H1 (cell line): Measurements from ENCODE around the gene CLEC19A. TPM values are rescaled to one million over a fixed set of nuclear protein-coding genes. Genes with fewer than 3 reads are reported as not detected.

Experiments used
- CTCF ChIA-PET: fragments of 300-600 bp; sonication (Branson Sonifier 250); formaldehyde crosslinking; loops from one replicate; lab custom pipeline; 2021; ENCODE audit not compliant: partially characterized antibody; lab: Charles Lee
- POLR2A ChIA-PET: fragments of 300-600 bp; sonication (Branson Sonifier 250); formaldehyde crosslinking; loops from one replicate; lab custom pipeline; 2021; ENCODE audit warnings: inconsistent platforms; ENCODE audit not compliant: partially characterized antibody; lab: Charles Lee
- DNase-seq, 2 experiments: peaks; one replicate each; pipeline versions ENCODE4 v3.0.0 to v3.0.0-alpha.2; 2010 to 2022; ENCODE audit warnings: low spot score in 2 of 2, low read depth in 1 of 2, mixed read lengths in 1 of 2
- FAIRE-seq: peaks from 2 replicates; lab custom pipeline; 2011; peaks lifted over from hg19 to GRCh38; lab: Jason Lieb, UNC
- H2AFZ ChIP-seq: 2 replicates; pipeline ENCODE4 v1.8.1; 2012; ENCODE audit warnings: low read length, inconsistent platforms
- H2AK5ac ChIP-seq: 2 replicates; pipeline ENCODE4 v1.6.1; 2013; ENCODE audit warnings: low read depth, low read length
- H2BK120ac ChIP-seq: replicated peaks from 2 replicates; pipeline ENCODE3; 2013; ENCODE audit warnings: low read depth, low read length, inconsistent platforms
- H2BK12ac ChIP-seq: 2 replicates; pipeline ENCODE4 v1.6.1; 2013; ENCODE audit warnings: low read depth, low read length
- H2BK15ac ChIP-seq: 2 replicates; pipeline ENCODE4 v1.6.1; 2013; ENCODE audit warnings: low read length
- H2BK20ac ChIP-seq: 2 replicates; pipeline ENCODE4 v1.6.1; 2013; ENCODE audit warnings: low read length
- H2BK5ac ChIP-seq: 2 replicates; pipeline ENCODE4 v1.6.1; 2013; ENCODE audit warnings: low read depth, low read length
- H3K14ac ChIP-seq: 2 replicates; pipeline ENCODE4 v1.6.1; 2013; ENCODE audit warnings: inconsistent platforms; ENCODE audit not compliant: insufficient read length
- H3K18ac ChIP-seq: 2 replicates; pipeline ENCODE4 v1.6.1; 2013; ENCODE audit warnings: low read length; ENCODE audit errors: extremely low read depth
- H3K23ac ChIP-seq: 2 replicates; pipeline ENCODE4 v1.6.1; 2013; ENCODE audit warnings: inconsistent platforms; ENCODE audit not compliant: insufficient read length
- H3K23me2 ChIP-seq: 2 replicates; pipeline ENCODE4 v1.6.1; 2013; ENCODE audit warnings: low read depth, low read length
- H3K27ac ChIP-seq: 2 replicates; pipeline ENCODE4 v1.6.1; 2011; ENCODE audit warnings: low read depth, low read length, inconsistent platforms
- H3K27me3 ChIP-seq, 4 experiments: replicated peaks in 1 of 4; 1 replicate in 1 of 4; 2 replicates in 3 of 4; pipeline versions ENCODE4 v1.6.1 to v1.8.1; 2011 to 2013; ENCODE audit warnings: low read length in 3 of 4, mild to moderate bottlenecking in 3 of 4, inconsistent platforms in 2 of 4, mixed read lengths in 2 of 4, moderate library complexity in 1 of 4; ENCODE audit not compliant: control insufficient read depth in 3 of 4, insufficient read depth in 3 of 4; ENCODE audit errors: extremely low read depth in 1 of 4
- H3K36me3 ChIP-seq, 4 experiments: 2 replicates each; pipeline versions ENCODE4 v1.6.1 to v1.8.1; 2011 to 2013; ENCODE audit warnings: mild to moderate bottlenecking in 4 of 4, low read length in 3 of 4, moderate library complexity in 2 of 4, control low read depth in 1 of 4, inconsistent platforms in 1 of 4; ENCODE audit not compliant: insufficient read depth in 4 of 4, control insufficient read depth in 2 of 4
- H3K4ac ChIP-seq: replicated peaks from 2 replicates; pipeline ENCODE3; 2013; ENCODE audit warnings: low read length, low read depth, mixed read lengths, inconsistent platforms; ENCODE audit not compliant: insufficient read length
- H3K4me1 ChIP-seq, 4 experiments: replicated peaks in 1 of 4; 1 replicate in 1 of 4; 2 replicates in 3 of 4; pipeline versions ENCODE4 v1.6.1 to v1.8.1; 2011 to 2013; ENCODE audit warnings: low read length in 3 of 4, inconsistent platforms in 2 of 4, mixed read lengths in 1 of 4; ENCODE audit not compliant: insufficient read depth in 4 of 4, control insufficient read depth in 3 of 4
- H3K4me2 ChIP-seq, 2 experiments: 2 replicates each; pipeline versions ENCODE4 v1.6.1 to v1.8.1; 2011 to 2013; ENCODE audit warnings: low read depth in 2 of 2, low read length in 2 of 2, control low read depth in 1 of 2, inconsistent platforms in 1 of 2, mild to moderate bottlenecking in 1 of 2; ENCODE audit not compliant: insufficient read depth in 1 of 2
- H3K4me3 ChIP-seq, 4 experiments: fragments of 200-600, 300-600 bp in 1 of 4; sonication (generic), shearing (Covaris generic), sonication (Bioruptor Twin) in 1 of 4; 2 replicates each; pipeline versions ENCODE4 v1.5.1 to v1.8.1; 2011 to 2016; ENCODE audit warnings: low read length in 4 of 4, low read depth in 3 of 4, control low read depth in 2 of 4, inconsistent platforms in 2 of 4, mild to moderate bottlenecking in 2 of 4, mixed read lengths in 1 of 4, moderate library complexity in 1 of 4; ENCODE audit not compliant: insufficient read depth in 2 of 4; ENCODE audit errors: extremely low read depth in 1 of 4
- H3K56ac ChIP-seq: replicated peaks from 2 replicates; pipeline ENCODE3; 2013; ENCODE audit warnings: low read depth, mild to moderate bottlenecking, mixed read lengths, low read length, inconsistent platforms; ENCODE audit not compliant: insufficient read length
- H3K79me1 ChIP-seq: 2 replicates; pipeline ENCODE4 v1.6.1; 2013; ENCODE audit warnings: low read depth, low read length, control low read depth
- H3K79me2 ChIP-seq, 2 experiments: 2 replicates each; pipeline versions ENCODE4 v1.6.1 to v1.8.1; 2012 to 2013; ENCODE audit warnings: low read length in 2 of 2, mild to moderate bottlenecking in 2 of 2, inconsistent platforms in 1 of 2; ENCODE audit not compliant: insufficient read depth in 2 of 2, control insufficient read depth in 1 of 2
- H3K9ac ChIP-seq, 4 experiments: replicated peaks in 1 of 4; 1 replicate in 1 of 4; 2 replicates in 3 of 4; pipeline versions ENCODE4 v1.6.1 to v1.8.1; 2011 to 2013; ENCODE audit warnings: low read depth in 3 of 4, low read length in 3 of 4, control low read depth in 2 of 4, mild to moderate bottlenecking in 2 of 4, moderate library complexity in 2 of 4, inconsistent platforms in 1 of 4; ENCODE audit errors: extremely low read depth in 1 of 4
- H3K9me3 ChIP-seq, 2 experiments: 2 replicates each; pipeline versions ENCODE4 v1.6.1 to v1.8.1; 2012 to 2013; ENCODE audit warnings: mild to moderate bottlenecking in 2 of 2, moderate library complexity in 2 of 2, control low read depth in 1 of 2, inconsistent platforms in 1 of 2, low read depth in 1 of 2, low read length in 1 of 2, mixed read lengths in 1 of 2; ENCODE audit not compliant: insufficient read depth in 2 of 2
- H4K20me1 ChIP-seq, 2 experiments: replicated peaks in 1 of 2; 2 replicates each; pipeline versions ENCODE3 to v1.8.1; 2011 to 2013; ENCODE audit warnings: inconsistent platforms in 2 of 2, low read length in 2 of 2, mild to moderate bottlenecking in 1 of 2; ENCODE audit not compliant: insufficient read depth in 2 of 2, control insufficient read depth in 1 of 2
- H4K5ac ChIP-seq: 2 replicates; pipeline ENCODE4 v1.6.1; 2013; ENCODE audit warnings: low read length, low read depth, mixed read lengths, inconsistent platforms; ENCODE audit not compliant: insufficient read length
- H4K8ac ChIP-seq: 2 replicates; pipeline ENCODE4 v1.8.0; 2013; ENCODE audit warnings: mild to moderate bottlenecking, moderate library complexity, low read length, inconsistent platforms; ENCODE audit not compliant: insufficient read depth; ENCODE audit errors: extremely low read depth
- H4K91ac ChIP-seq: replicated peaks from 2 replicates; pipeline ENCODE3; 2013; ENCODE audit warnings: low read length, mixed read lengths, inconsistent platforms; ENCODE audit not compliant: insufficient read length
- BCL11A ChIP-seq, 2 experiments: IDR thresholded peaks; one replicate each; pipeline ENCODE4 v1.6.1; 2011; ENCODE audit warnings: low read depth in 2 of 2, low read length in 2 of 2, mild to moderate bottlenecking in 2 of 2
- CHD2 ChIP-seq: IDR thresholded peaks from 2 replicates; pipeline ENCODE4 v1.6.1; 2012; ENCODE audit warnings: low read length, improper control_type of control experiment
- EGR1 ChIP-seq: IDR thresholded peaks from 2 replicates; pipeline ENCODE4 v1.6.1; 2011; ENCODE audit warnings: low read depth, low read length, borderline replicate concordance
- EP300 ChIP-seq, 2 experiments: IDR thresholded peaks; 1 replicate in 1 of 2; 2 replicates in 1 of 2; pipeline ENCODE4 v1.6.1; 2011 to 2012; ENCODE audit warnings: low read depth in 2 of 2, low read length in 2 of 2, mild to moderate bottlenecking in 2 of 2, borderline replicate concordance in 1 of 2, inconsistent platforms in 1 of 2, moderate library complexity in 1 of 2
- KDM1A ChIP-seq: fragments of 200-600, 300-600 bp; sonication (generic); IDR thresholded peaks from 2 replicates; pipeline ENCODE4 v1.7.1; 2016; ENCODE audit warnings: mild to moderate bottlenecking, low read length, borderline replicate concordance
- KDM5A ChIP-seq: fragments of 200-600 bp; IDR thresholded peaks from 2 replicates; pipeline ENCODE4 v1.7.1; 2012; ENCODE audit warnings: mild to moderate bottlenecking, low read length, inconsistent platforms, mixed read lengths
- NANOG ChIP-seq: IDR thresholded peaks from 2 replicates; pipeline ENCODE4 v1.6.1; 2011; ENCODE audit warnings: low read length, low read depth, mild to moderate bottlenecking, inconsistent platforms; ENCODE audit not compliant: insufficient read depth, poor library complexity, severe bottlenecking
- NRF1 ChIP-seq: IDR thresholded peaks from 2 replicates; pipeline ENCODE4 v1.6.1; 2011; ENCODE audit warnings: mild to moderate bottlenecking, low read depth, low read length, improper control_type of control experiment
- PHF8 ChIP-seq: fragments of 200-600 bp; sonication (generic); conservative IDR thresholded peaks from 2 replicates; pipeline ENCODE4 v1.7.1; 2012; ENCODE audit warnings: low read depth, mild to moderate bottlenecking, inconsistent platforms, low read length, moderate library complexity
- POU5F1 ChIP-seq: IDR thresholded peaks from 2 replicates; pipeline ENCODE4 v1.6.1; 2011; ENCODE audit warnings: low read depth, mild to moderate bottlenecking, low read length, moderate library complexity
- SAP30 ChIP-seq: fragments of 300-600 bp; sonication (generic); IDR thresholded peaks from 2 replicates; pipeline ENCODE4 v1.7.1; 2012; ENCODE audit warnings: low read length, moderate library complexity, mild to moderate bottlenecking, inconsistent platforms; ENCODE audit not compliant: insufficient read depth, insufficient replicate concordance
- SP2 ChIP-seq: IDR thresholded peaks from 2 replicates; pipeline ENCODE4 v1.6.1; 2012; ENCODE audit warnings: mild to moderate bottlenecking, low read length, inconsistent platforms
- TAF7 ChIP-seq: optimal IDR thresholded peaks from 2 replicates; pipeline ENCODE3; 2011; ENCODE audit warnings: low read depth, mild to moderate bottlenecking, inconsistent platforms, low read length, moderate library complexity, borderline replicate concordance
- TBP ChIP-seq: IDR thresholded peaks from 2 replicates; pipeline ENCODE4 v1.6.1; 2011; ENCODE audit warnings: low read depth, low read length, improper control_type of control experiment
- YY1 ChIP-seq: IDR thresholded peaks from 2 replicates; pipeline ENCODE4 v1.6.1; 2011; ENCODE audit warnings: low read depth, mild to moderate bottlenecking, low read length
- whole genome bisulfite sequencing, 2 experiments: shearing (Covaris generic) in 1 of 2; methylation state at CpG; one replicate each; pipeline versions ENCODE4 v1.1.6 to v1.1.7; 2013 to 2015; ENCODE audit warnings: low lambda C conversion rate in 2 of 2, mixed read lengths in 2 of 2, inconsistent platforms in 1 of 2, low coverage in 1 of 2, missing lambda C conversion rate in 1 of 2; ENCODE audit not compliant: insufficient replicate concordance in 2 of 2, insufficient coverage in 1 of 2, insufficient read length in 1 of 2; ENCODE audit errors: extremely low coverage in 1 of 2, missing lambda C conversion rate in 1 of 2; 5-methylcytosine and 5-hydroxymethylcytosine counted together
- polyA plus RNA-seq, 7 experiments: library from polyadenylated mRNA; depleted of rRNA in 3 of 7; stranded (reverse) in 5 of 7; unstranded in 2 of 7; fragments of >200 nt in 5 of 7; fragments of 200-250 nt in 2 of 7; gene quantifications; 1 replicate in 5 of 7; 2 replicates in 1 of 7; 4 replicates in 1 of 7; pipeline versions ENCODE4 v1.2.1 to v1.2.3, GENCODE V29; 2011 to 2013; ENCODE audit warnings: missing spikeins in 2 of 7, mixed read lengths in 2 of 7
- total RNA-seq: library from RNA; stranded (reverse); fragmentation: NEBNext Ultra II Directional; extraction: Animal tissue kit (Norgen Biotek cat#: 25700); gene quantifications from 2 replicates; pipeline ENCODE4 v1.2.1, GENCODE V29; 2021

CLEC19A gene
- total and polyA plus RNA-seq, 2 of the 8 experiments (the other 6 are each of a cell fraction or from before 2014, with no cell fraction given), result 0.35 to 0.88 TPM

- ChIA-PET CTCF (no interaction called here), POLR2A (no interaction called here)
- no peak overlapping the region for H2BK5ac ChIP-seq
- no peak overlapping the region for H2BK20ac ChIP-seq
- no peak overlapping the region for H3K14ac ChIP-seq
- H3K4me1 ChIP-seq, result peaks cover 8 to 22% (median 14%) of the 10 kb centered on the region in 4 experiments
- no peaks in the 10 kb centered on the region for H3K79me1 ChIP-seq
- H3K36me3 ChIP-seq, result no peaks in the 10 kb centered on the region
- H3K79me2 ChIP-seq, result no peaks in the 10 kb centered on the region
- H4K5ac ChIP-seq, result no peak overlapping the region
- no peaks in the 10 kb centered on the region for H3K9me3 ChIP-seq
- no peaks in the 10 kb centered on the region for H4K20me1 ChIP-seq
- H3K9ac ChIP-seq, result no peak overlapping the region
- H3K18ac ChIP-seq, result no peak overlapping the region
- H3K4ac ChIP-seq, result no peak overlapping the region
- H3K27ac ChIP-seq, result no peak overlapping the region
- H2AFZ ChIP-seq, result peak overlapping the region; percentile 69; the same call in 1 of the 2 replicates
- H3K56ac ChIP-seq, result no peak overlapping the region
- H3K4me2 ChIP-seq, result no peak overlapping the region
- H3K23ac ChIP-seq, result no peak overlapping the region
- H2BK120ac ChIP-seq, result no peak overlapping the region
- no peak overlapping the region for H2BK12ac ChIP-seq
- no peaks in the 10 kb centered on the region for H3K23me2 ChIP-seq
- no peaks in the 10 kb centered on the region for H3K27me3 ChIP-seq
- WGBS, 2 experiments, result 86% methylated on average over 5 of the region's 5 CpGs; no CpG with 5 or more reads in 1 of the 2 experiments
- DNase-seq (no peak), FAIRE-seq (no peak)
- no peak overlapping the region for H2BK15ac ChIP-seq
- no peak overlapping the region for H4K8ac ChIP-seq
- no peak overlapping the region for H4K91ac ChIP-seq
- no peak overlapping the region for H3K4me3 ChIP-seq
- no peak overlapping the region for H2AK5ac ChIP-seq
- TF ChIP-seq TAF7, result no peak
- TF ChIP-seq TBP, result no peak
- TF ChIP-seq EGR1, result no peak
- TF ChIP-seq BCL11A (IDR thresholded peaks at IDR 0.05; ENCODE audit: low read depth in 2 of 2, low read length in 2 of 2), result no peak
- TF ChIP-seq KDM1A, result no peak
- TF ChIP-seq CHD2, result no peak
- no peak for TF ChIP-seq EP300 (IDR thresholded peaks at IDR 0.05; ENCODE audit: borderline replicate concordance in 1 of 2, low read depth in 2 of 2, low read length in 2 of 2)
- no peak for TF ChIP-seq KDM5A
- TF ChIP-seq NANOG, result no peak
- TF ChIP-seq PHF8, result no peak
- TF ChIP-seq POU5F1, result no peak
- TF ChIP-seq YY1, result no peak
- no peak for TF ChIP-seq NRF1
- no peak for TF ChIP-seq SP2
- no peak for TF ChIP-seq SAP30
These were observed 8.7 kb downstream of the CLEC19A start for GRCh38 chr16:19294156-19294649.
